AG04450 (cell line): Measurements from ENCODE around the gene MAPK8IP1. TPM values are rescaled to one million over a fixed set of nuclear protein-coding genes. Genes with fewer than 3 reads are reported as not detected.
A peak's percentile ranks its signal among the peaks of the same experiment; 100 is the strongest.

Experiments
- CTCF ChIA-PET: fragments of 300-600, 350-600 bp; formaldehyde crosslinking; extraction: SDS; loops from one replicate; lab custom pipeline; 2022; ENCODE audit warnings: antibody characterized with exemption, inconsistent platforms; lab: Charles Lee
- POLR2A ChIA-PET: fragments of 350-600 bp; formaldehyde crosslinking; extraction: SDS; loops from one replicate; lab custom pipeline; 2021; ENCODE audit warnings: antibody characterized with exemption, inconsistent platforms; lab: Yijun Ruan, JAX
- DNase-seq: peaks from one replicate; pipeline ENCODE4 v3.0.0-alpha.2; 2011; ENCODE audit warnings: low read depth, low spot score
- H3K27ac ChIP-seq: one replicate; pipeline ENCODE4 v1.5.1; 2012; ENCODE audit warnings: low read depth, low read length, control low read depth
- H3K27me3 ChIP-seq: one replicate; pipeline ENCODE4 v1.6.0; 2012; ENCODE audit warnings: low read length; ENCODE audit not compliant: control insufficient read depth, insufficient read depth
- H3K4me3 ChIP-seq: 2 replicates; pipeline ENCODE4 v1.5.1; 2011; ENCODE audit warnings: mild to moderate bottlenecking, low read depth, low read length, control low read depth
- H3K9me3 ChIP-seq: 2 replicates; pipeline ENCODE4 v1.5.1; 2012; ENCODE audit warnings: low read length; ENCODE audit not compliant: control insufficient read depth, insufficient read depth
- polyA plus RNA-seq: library from polyadenylated mRNA; depleted of rRNA; stranded (reverse); fragments of >200 nt; gene quantifications from 2 replicates; pipeline ENCODE4 v1.2.3, GENCODE V29; 2011
- TF ChIP-seq, protein P1 (sequence below): IDR thresholded peaks from 2 replicates; pipeline ENCODE4 v1.5.1; 2011; ENCODE audit warnings: low read depth, low read length, control low read depth, inconsistent platforms

MAPK8IP1 gene
- polyA plus RNA-seq, 1 experiment: 5.6 TPM

DNA sequence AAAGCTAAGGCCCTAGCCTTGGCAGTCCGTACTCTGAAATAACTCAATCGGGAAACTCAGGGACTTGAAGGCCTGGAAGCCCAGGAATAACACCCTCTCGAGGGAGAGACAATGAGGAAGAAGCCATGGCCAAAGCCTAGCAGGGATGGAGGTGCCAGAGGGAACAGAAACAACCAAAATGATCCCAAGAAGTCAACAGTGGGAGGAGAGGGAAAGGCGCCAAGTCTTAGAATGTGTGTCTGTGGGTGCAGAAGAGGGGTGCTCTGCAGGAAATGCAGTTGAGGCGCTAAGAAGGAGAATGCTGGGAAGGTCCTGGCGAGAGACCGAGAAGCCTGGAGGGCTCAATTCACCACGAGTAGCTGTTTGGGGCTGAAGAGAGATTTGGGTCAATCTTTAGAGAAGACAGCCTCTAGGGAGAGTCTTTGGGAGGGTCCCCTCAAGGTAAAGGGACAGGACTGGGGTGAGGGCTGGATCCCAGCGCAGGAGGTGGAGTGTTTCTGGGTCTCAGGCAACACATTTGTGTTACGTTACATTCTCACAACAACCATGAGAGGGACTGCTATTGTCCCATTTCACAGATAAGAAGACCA lies 760 bp upstream of the MAPK8IP1 start:
- Histone ChIP-seq H3K27me3 (peaks cover 16% of the 10 kb centered on the region), H3K9me3 (no peaks in the 10 kb centered on the region; the same call in 1 of the 2 replicates), H3K27ac (no peak overlapping the region), H3K4me3 (no peak overlapping the region)
- POLR2A ChIA-PET: no interaction called here
- CTCF ChIA-PET: interaction anchor here (3.2 kb wide), 1 partner anchor 12 kb away, joined by 11 read pairs; no protein-coding TSS in a partner anchor
- no peak for DNase-seq
- TF ChIP-seq, protein P1, sequence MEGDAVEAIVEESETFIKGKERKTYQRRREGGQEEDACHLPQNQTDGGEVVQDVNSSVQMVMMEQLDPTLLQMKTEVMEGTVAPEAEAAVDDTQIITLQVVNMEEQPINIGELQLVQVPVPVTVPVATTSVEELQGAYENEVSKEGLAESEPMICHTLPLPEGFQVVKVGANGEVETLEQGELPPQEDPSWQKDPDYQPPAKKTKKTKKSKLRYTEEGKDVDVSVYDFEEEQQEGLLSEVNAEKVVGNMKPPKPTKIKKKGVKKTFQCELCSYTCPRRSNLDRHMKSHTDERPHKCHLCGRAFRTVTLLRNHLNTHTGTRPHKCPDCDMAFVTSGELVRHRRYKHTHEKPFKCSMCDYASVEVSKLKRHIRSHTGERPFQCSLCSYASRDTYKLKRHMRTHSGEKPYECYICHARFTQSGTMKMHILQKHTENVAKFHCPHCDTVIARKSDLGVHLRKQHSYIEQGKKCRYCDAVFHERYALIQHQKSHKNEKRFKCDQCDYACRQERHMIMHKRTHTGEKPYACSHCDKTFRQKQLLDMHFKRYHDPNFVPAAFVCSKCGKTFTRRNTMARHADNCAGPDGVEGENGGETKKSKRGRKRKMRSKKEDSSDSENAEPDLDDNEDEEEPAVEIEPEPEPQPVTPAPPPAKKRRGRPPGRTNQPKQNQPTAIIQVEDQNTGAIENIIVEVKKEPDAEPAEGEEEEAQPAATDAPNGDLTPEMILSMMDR: no peak

DNA sequence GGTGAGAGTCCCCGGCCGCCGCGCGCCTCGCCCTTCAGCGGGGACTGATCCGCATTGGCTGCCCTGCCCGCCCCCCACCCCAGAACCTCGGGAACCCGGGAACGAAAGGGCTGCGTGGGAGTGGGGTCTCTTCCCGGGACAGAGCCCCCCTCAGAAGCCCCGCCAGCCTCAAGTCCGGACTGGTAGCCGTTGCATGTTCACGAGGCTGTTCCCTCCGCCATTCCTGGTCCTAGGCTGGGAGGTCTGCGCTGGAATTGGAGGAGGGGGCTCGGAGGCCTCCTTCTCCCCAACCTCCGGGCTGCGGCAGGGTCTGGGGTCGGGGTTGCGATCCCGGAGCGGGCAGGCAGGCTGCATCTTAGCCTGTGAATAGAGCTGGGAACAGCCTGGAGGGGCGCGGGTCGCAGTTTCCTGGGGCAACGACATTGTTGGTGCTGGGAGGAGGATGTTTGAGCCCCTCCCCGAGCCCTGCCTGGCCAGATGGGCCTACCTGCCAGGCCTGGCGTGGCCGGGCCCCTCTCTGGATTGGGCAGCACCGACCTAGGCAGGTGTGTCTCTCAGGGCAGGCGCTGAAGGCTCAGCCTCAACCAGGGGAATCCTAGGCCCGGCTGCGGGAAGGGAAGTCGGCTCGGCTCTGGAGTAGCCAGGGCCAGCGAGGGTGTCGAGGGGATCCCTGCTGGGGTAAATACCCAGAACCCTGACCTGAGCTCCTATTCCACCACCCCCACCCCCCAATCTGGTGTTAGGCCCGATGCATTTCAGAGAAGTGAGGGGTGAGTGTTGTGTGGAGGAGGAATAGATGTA lies 670 bp downstream of the MAPK8IP1 start:
- CTCF ChIA-PET: no interaction called here
- no peak for DNase-seq
- TF ChIP-seq, protein P1: no peak
- POLR2A ChIA-PET: no interaction called here
- H3K27me3 ChIP-seq: peaks cover 24% of the 10 kb centered on the region
- no peak overlapping the region for H3K27ac ChIP-seq
- H3K9me3 ChIP-seq: no peaks in the 10 kb centered on the region; the same call in 1 of the 2 replicates
- peak overlapping the region; percentile 47 for H3K4me3 ChIP-seq

DNA sequence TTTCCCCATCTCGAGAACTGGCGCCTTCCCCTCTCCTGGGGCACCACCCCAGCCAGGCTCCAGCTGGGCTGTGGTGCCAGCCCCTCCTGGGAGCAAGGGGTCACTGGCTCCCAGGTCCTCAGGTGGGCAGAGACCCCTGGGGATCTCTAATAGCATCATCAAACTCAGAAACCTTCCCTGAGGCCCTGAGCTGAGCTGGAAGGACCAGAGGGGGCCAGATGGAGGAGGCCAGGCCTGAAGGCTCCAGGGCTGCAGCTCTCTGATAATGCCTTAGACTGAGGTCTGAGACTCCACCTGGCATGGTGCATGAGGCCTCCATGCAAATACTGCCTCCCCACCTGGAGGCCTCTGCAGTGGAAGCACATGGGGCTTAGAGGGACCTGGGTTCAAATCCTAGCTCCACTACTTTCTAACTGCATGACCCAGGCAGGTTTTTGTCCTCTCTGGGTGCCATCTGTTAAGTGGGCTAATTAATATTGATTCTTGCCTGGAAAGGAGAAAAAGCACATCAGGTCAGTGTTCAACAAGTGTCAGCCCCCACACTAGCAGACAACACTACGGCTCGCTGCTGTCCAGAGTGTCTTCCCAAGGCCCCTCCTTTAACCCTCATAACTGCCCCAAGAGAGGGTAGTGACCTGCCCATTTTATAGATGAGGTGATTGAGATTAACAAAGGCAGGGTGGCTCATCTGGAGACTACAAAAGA lies 1.5 kb downstream of the MAPK8IP1 start:
- Histone ChIP-seq H3K9me3 (no peaks in the 10 kb centered on the region; the same call in 1 of the 2 replicates), H3K4me3 (no peak overlapping the region), H3K27me3 (peaks cover 25% of the 10 kb centered on the region), H3K27ac (no peak overlapping the region)
- DNase-seq: no peak
- TF ChIP-seq, protein P1: no peak
- CTCF ChIA-PET: no interaction called here
- POLR2A ChIA-PET: no interaction called here

DNA sequence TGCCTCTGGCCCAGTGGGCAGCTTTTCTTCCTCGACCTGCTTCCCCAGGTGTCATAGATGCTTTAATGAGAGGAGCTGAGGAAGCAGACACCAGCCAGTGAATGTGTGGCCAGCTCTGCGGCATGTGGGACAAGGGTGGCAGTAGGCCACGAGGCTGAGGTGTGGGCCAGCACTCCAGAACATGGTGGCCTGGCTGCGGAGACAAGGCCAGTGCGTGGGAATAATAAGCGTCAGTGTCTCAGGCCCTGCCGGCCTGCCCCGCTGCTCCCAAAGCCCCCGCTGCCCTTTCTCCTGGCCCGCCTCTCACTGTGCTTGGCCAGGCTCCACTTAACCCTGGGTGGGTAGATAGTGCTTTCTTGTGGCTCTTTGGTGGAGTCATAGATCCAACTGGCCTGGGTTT lies 2.1 kb downstream of the MAPK8IP1 start:
- TF ChIP-seq, protein P1: no peak
- POLR2A ChIA-PET: no interaction called here
- no peak for DNase-seq
- Histone ChIP-seq H3K4me3 (no peak overlapping the region), H3K27ac (no peak overlapping the region), H3K27me3 (peaks cover 25% of the 10 kb centered on the region), H3K9me3 (no peaks in the 10 kb centered on the region; the same call in 1 of the 2 replicates)
- CTCF ChIA-PET: no interaction called here
